ENCODE data around the gene AGFG2. TPM values are rescaled to one million over a fixed set of nuclear protein-coding genes. Genes with fewer than 3 reads are reported as not detected.

AGFG2 gene
- total RNA-seq, 2 donors from 2014 or later: 39.4 to 51.6 TPM

GRCh38 chr7:100598425-100598824, 59.4 kb downstream of the AGFG2 start:
- no peak overlapping the region for H3K4me3 ChIP-seq
- no peak for TF ChIP-seq CTCF (IDR thresholded peaks at IDR 0.05)
- DNase-seq (ENCODE audit: low spot score) (no peak), ATAC-seq (ENCODE audit: insufficient number of reproducible peaks, low FRiP score, low read depth) (no peak)
- H3K36me3 ChIP-seq: no peaks in the 10 kb centered on the region
- no peaks in the 10 kb centered on the region for H3K27me3 ChIP-seq (replicated peaks; ENCODE audit: insufficient read depth)
- peaks cover 6 to 19% of the 10 kb centered on the region in 2 donors for H3K4me1 ChIP-seq (ENCODE audit: control insufficient read depth in 1 of 2, low read depth in 2 of 2)
- H3K9me3 ChIP-seq: no peaks in the 10 kb centered on the region
- no peak overlapping the region for H3K27ac ChIP-seq

- no peaks in the 10 kb centered on the region for H3K9me3 ChIP-seq
- H3K27ac ChIP-seq: no peak overlapping the region
- ATAC-seq (ENCODE audit: insufficient number of reproducible peaks, low FRiP score, low read depth) (no peak), DNase-seq (ENCODE audit: low spot score) (no peak)
- peaks cover 11 to 28% of the 10 kb centered on the region in 2 donors for H3K4me1 ChIP-seq (ENCODE audit: control insufficient read depth in 1 of 2, low read depth in 2 of 2)
- H3K36me3 ChIP-seq: no peaks in the 10 kb centered on the region
- no peaks in the 10 kb centered on the region for H3K27me3 ChIP-seq (replicated peaks; ENCODE audit: insufficient read depth)
- no peak overlapping the region for H3K4me3 ChIP-seq
- TF ChIP-seq CTCF (IDR thresholded peaks at IDR 0.05): no peak
Observed at GRCh38 chr7:100599911-100600729, 61.1 kb downstream of the AGFG2 start.

- H3K4me3 ChIP-seq: no peak overlapping the region
- no peaks in the 10 kb centered on the region for H3K9me3 ChIP-seq
- no peak for ATAC-seq (ENCODE audit: insufficient number of reproducible peaks, low FRiP score, low read depth)
- DNase-seq (ENCODE audit: low spot score): no peak
- no peak for TF ChIP-seq CTCF (IDR thresholded peaks at IDR 0.05)
- no peaks in the 10 kb centered on the region for H3K36me3 ChIP-seq
- H3K27me3 ChIP-seq (replicated peaks; ENCODE audit: insufficient read depth): no peaks in the 10 kb centered on the region
- peaks cover 11 to 31% of the 10 kb centered on the region in 2 donors for H3K4me1 ChIP-seq (ENCODE audit: control insufficient read depth in 1 of 2, low read depth in 2 of 2)
- H3K27ac ChIP-seq: no peak overlapping the region
Observed at GRCh38 chr7:100600730-100601038, 61.7 kb downstream of the AGFG2 start.

GRCh38 chr7:100602889-100603725, 64.1 kb downstream of the AGFG2 start:
- peaks cover 11 to 31% of the 10 kb centered on the region in 2 donors for H3K4me1 ChIP-seq (ENCODE audit: control insufficient read depth in 1 of 2, low read depth in 2 of 2)
- H3K36me3 ChIP-seq: no peaks in the 10 kb centered on the region
- no peaks in the 10 kb centered on the region for H3K27me3 ChIP-seq (replicated peaks; ENCODE audit: insufficient read depth)
- peak overlapping the region; percentile 96 for H3K4me3 ChIP-seq
- H3K9me3 ChIP-seq: no peaks in the 10 kb centered on the region
- DNase-seq (ENCODE audit: low spot score): no peak
- TF ChIP-seq CTCF (IDR thresholded peaks at IDR 0.05): no peak
- peak overlapping the region; percentile 92 to 94 for H3K27ac ChIP-seq
- no peak for ATAC-seq (ENCODE audit: insufficient number of reproducible peaks, low FRiP score, low read depth)

- Histone ChIP-seq H3K36me3 (no peaks in the 10 kb centered on the region), H3K27ac (peak overlapping the region; percentile 92 to 94), H3K9me3 (no peaks in the 10 kb centered on the region), H3K27me3 (replicated peaks; ENCODE audit: insufficient read depth) (no peaks in the 10 kb centered on the region), H3K4me1 (ENCODE audit: control insufficient read depth in 1 of 2, low read depth in 2 of 2) (peaks cover 11 to 31% of the 10 kb centered on the region in 2 donors), H3K4me3 (peak overlapping the region; percentile 96)
- DNase-seq (ENCODE audit: low spot score): no peak
- ATAC-seq (ENCODE audit: insufficient number of reproducible peaks, low FRiP score, low read depth): no peak
- no peak for TF ChIP-seq CTCF (IDR thresholded peaks at IDR 0.05)
Observed at GRCh38 chr7:100603726-100604027, 64.7 kb downstream of the AGFG2 start.

All from thoracic aorta (tissue), 2 donors.